Sigmoid colon (tissue), 7 donors: Measurements from ENCODE around the gene PLEKHO2. TPM values are rescaled to one million over a fixed set of nuclear protein-coding genes. Genes with fewer than 3 reads are reported as not detected.

ENCODE experiments used
- DNase-seq: peaks from one replicate; pipeline ENCODE4 v3.0.0-alpha.2; 2019
- H3K27ac ChIP-seq, 4 donors: fragments of 200-600 bp; sonication (generic); one replicate each; pipeline ENCODE4 v1.5.1; 2016 to 2019; ENCODE audit warnings: mild to moderate bottlenecking in 1 of 4
- H3K27me3 ChIP-seq, 3 donors: fragments of 200-600 bp; sonication (generic); one replicate each; pipeline ENCODE4 v1.5.1; 2019; ENCODE audit warnings: mild to moderate bottlenecking in 1 of 3
- H3K36me3 ChIP-seq, 4 donors: fragments of 200-600 bp; sonication (generic); one replicate each; pipeline ENCODE4 v1.5.1; 2016 to 2019
- H3K4me1 ChIP-seq, 4 donors: fragments of 200-600 bp; sonication (generic); one replicate each; pipeline ENCODE4 v1.5.1; 2017 to 2019
- H3K4me3 ChIP-seq, 4 donors: fragments of 200-600 bp; sonication (generic); one replicate each; pipeline ENCODE4 v1.5.1; 2017 to 2019; ENCODE audit warnings: mild to moderate bottlenecking in 2 of 4, moderate library complexity in 1 of 4
- H3K9me3 ChIP-seq, 4 donors: fragments of 200-600 bp in 3 of 4; sonication (generic) in 3 of 4; one replicate each; pipeline versions ENCODE4 v1.5.1 to v1.6.1; 2013 to 2019
- CTCF ChIP-seq, 4 experiments: fragments of 450-650 bp in 3 of 4; fragments of 200-600 bp in 1 of 4; IDR thresholded peaks; one replicate each; pipeline ENCODE4 v1.5.1; 2016 to 2019; ENCODE audit warnings: antibody characterized with exemption in 4 of 4, mild to moderate bottlenecking in 3 of 4, moderate library complexity in 2 of 4
- EP300 ChIP-seq, 4 donors: sonication (generic); formaldehyde crosslinking; IDR thresholded peaks; one replicate each; pipeline ENCODE4 v1.6.1; 2017; ENCODE audit warnings: antibody characterized with exemption in 4 of 4
- POLR2A ChIP-seq, 2 donors: fragments of 450-650 bp; IDR thresholded peaks; one replicate each; pipeline ENCODE4 v1.6.1; 2016; ENCODE audit warnings: antibody characterized with exemption in 2 of 2, mild to moderate bottlenecking in 2 of 2, moderate library complexity in 2 of 2
- POLR2AphosphoS5 ChIP-seq, 4 donors: sonication (generic); formaldehyde crosslinking; IDR thresholded peaks; one replicate each; pipeline ENCODE4 v1.6.1; 2017; ENCODE audit warnings: antibody characterized with exemption in 4 of 4
- WGBS, 2 donors: extraction: QIAGEN DNeasy Blood & Tissue Kit; methylation state at CpG; one replicate each; pipeline ENCODE4 v1.1.7; 2013; 5-methylcytosine and 5-hydroxymethylcytosine counted together
- intact Hi-C: fragments of 100-400 bp; cut with DNase I; formaldehyde crosslinking; loops from one replicate; pipeline ENCODE4 v1.15.1; 2023
- polyA plus RNA-seq, 3 donors: library from polyadenylated mRNA; stranded (reverse); fragments of 200-250 nt; gene quantifications; one replicate each; pipeline ENCODE4 v1.2.3, GENCODE V29; 2013
- total RNA-seq, 4 donors: library from RNA; depleted of rRNA; stranded (reverse); fragments of >200 nt; gene quantifications; one replicate each; pipeline ENCODE4 v1.1.0, GENCODE V29; 2016
- donor health status: healthy with polysubstance abuse.
- donor health status: Bipolar disorder and iron deficiency.
- donor health status: healthy.

Gene PLEKHO2
- total and polyA plus RNA-seq, 7 donors: 11.4 to 43.4 (median 20.1) TPM

DNA sequence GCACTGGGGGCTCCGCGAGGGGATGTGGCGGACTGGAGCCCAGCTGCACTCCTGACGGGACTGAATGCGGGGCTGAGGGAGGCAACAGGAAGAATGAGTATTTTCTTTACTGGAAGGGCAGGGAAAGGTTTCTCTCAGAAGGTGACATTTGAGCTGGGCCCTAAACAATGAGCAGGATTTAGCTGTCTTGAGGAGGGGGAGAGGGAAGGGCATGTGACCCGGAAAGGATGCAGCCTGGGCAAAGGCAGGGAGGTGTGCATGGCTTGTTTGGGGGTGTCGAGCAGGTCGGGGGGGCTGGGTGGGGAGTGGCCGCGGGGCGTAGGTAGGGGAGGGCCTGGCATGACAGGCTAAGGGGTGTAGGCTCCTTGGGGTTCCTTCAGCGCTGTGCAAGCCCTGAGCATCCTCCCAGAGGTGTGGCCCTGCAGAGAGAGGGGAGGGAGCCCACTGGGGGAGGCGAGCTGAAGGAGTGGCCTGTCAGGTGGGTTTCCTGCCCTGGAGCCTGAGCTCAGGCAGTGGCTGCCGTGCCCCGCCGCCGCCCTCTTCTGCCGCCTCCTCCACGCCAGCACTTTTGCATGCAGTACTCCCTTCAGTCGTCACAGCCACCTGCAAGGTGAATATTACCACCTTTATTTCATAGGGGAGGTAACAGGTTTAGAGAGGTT is 52.8 kb downstream of the PLEKHO2 start:
- peak; percentile 70 for DNase-seq
- Histone ChIP-seq H3K36me3 (no peaks in the 10 kb centered on the region), H3K27me3 (no peaks in the 10 kb centered on the region), H3K27ac (peak overlapping the region; percentile 77 to 85 (median 80)), H3K9me3 (no peaks in the 10 kb centered on the region), H3K4me1 (peaks cover 0 to 50% (median 39%) of the 10 kb centered on the region in 4 donors), H3K4me3 (peak overlapping the region in 3 of 4 donors; percentile 24 to 41 (median 40))
- intact Hi-C loops: loop anchor here (5.0 kb wide), 1 partner anchor 197 kb away; no protein-coding TSS in a partner anchor
- no peak for TF ChIP-seq POLR2AphosphoS5 (IDR thresholded peaks at IDR 0.05)
- TF ChIP-seq EP300 (IDR thresholded peaks at IDR 0.05): no peak
- TF ChIP-seq CTCF (IDR thresholded peaks at IDR 0.05): no peak
- no peak for TF ChIP-seq POLR2A (IDR thresholded peaks at IDR 0.05)
- 31 to 70% methylated on average over 20 of the region's 20 CpGs for WGBS, 2 donors

DNA sequence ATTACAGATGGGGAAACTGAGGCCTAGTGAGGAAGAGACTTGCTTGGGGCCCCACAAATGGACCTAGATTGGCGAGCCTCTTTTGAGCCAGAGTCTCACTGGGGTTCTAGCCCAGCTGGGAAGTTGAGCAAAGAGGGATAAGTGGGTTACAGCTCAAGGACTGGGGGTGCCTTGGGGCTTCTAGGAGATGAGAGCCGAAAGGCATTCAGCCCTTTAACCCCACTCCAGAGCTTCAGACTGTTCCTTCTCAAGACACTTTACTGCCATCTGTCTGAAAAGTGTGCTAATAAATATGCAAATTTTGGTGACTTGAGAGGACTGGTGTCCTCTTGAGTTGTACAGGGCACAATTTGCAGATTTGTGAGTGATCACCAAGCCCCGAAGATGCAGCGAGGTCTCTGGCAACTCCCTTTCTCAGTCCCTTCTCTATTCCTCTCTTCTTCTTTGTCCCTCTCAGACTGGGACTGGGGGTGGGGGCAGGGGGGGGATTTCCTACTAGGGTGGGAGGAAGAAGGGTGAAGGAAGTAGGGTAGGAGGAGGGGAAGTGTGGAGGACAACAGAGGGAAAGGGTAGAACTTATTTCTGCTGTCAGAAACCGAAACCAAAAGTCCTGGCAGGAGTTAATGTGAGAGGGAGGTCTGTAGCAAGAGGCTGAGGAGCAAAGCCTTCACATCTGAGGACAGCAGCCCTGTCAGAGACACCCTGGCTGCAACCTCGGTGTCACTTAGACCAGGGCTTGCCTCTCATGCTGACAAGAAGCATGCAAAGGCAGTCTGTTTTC is 53.8 kb downstream of the PLEKHO2 start:
- Histone ChIP-seq H3K9me3 (no peaks in the 10 kb centered on the region), H3K36me3 (no peaks in the 10 kb centered on the region), H3K27me3 (no peaks in the 10 kb centered on the region), H3K27ac (peak overlapping the region; percentile 77 to 85 (median 80)), H3K4me3 (peak overlapping the region; percentile 14 to 33 (median 26)), H3K4me1 (peaks cover 0 to 50% (median 39%) of the 10 kb centered on the region in 4 donors)
- WGBS, 2 donors: 22 to 49% methylated on average over 6 of the region's 6 CpGs
- no peak for TF ChIP-seq CTCF (IDR thresholded peaks at IDR 0.05)
- TF ChIP-seq POLR2AphosphoS5 (IDR thresholded peaks at IDR 0.05): peak in 1 of 4 donors; percentile 12
- no peak for DNase-seq
- intact Hi-C loops: no loop called here

- intact Hi-C loops: no loop called here
- Histone ChIP-seq H3K4me1 (peaks cover 0 to 50% (median 39%) of the 10 kb centered on the region in 4 donors), H3K4me3 (no peak overlapping the region), H3K27me3 (no peaks in the 10 kb centered on the region), H3K27ac (peak overlapping the region; percentile 77 to 85 (median 80)), H3K9me3 (peaks cover 0 to 7% (median 5%) of the 10 kb centered on the region in 4 donors), H3K36me3 (no peaks in the 10 kb centered on the region)
- TF ChIP-seq EP300 (IDR thresholded peaks at IDR 0.05) (no peak), CTCF (IDR thresholded peaks at IDR 0.05) (no peak), POLR2AphosphoS5 (IDR thresholded peaks at IDR 0.05) (no peak), POLR2A (IDR thresholded peaks at IDR 0.05) (no peak)
- no peak for DNase-seq
- WGBS, 2 donors: 79 to 87% methylated on average over 6 of the region's 6 CpGs
These were observed 54.8 kb downstream of the PLEKHO2 start for GRCh38 chr15:64896371-64897069.

DNA sequence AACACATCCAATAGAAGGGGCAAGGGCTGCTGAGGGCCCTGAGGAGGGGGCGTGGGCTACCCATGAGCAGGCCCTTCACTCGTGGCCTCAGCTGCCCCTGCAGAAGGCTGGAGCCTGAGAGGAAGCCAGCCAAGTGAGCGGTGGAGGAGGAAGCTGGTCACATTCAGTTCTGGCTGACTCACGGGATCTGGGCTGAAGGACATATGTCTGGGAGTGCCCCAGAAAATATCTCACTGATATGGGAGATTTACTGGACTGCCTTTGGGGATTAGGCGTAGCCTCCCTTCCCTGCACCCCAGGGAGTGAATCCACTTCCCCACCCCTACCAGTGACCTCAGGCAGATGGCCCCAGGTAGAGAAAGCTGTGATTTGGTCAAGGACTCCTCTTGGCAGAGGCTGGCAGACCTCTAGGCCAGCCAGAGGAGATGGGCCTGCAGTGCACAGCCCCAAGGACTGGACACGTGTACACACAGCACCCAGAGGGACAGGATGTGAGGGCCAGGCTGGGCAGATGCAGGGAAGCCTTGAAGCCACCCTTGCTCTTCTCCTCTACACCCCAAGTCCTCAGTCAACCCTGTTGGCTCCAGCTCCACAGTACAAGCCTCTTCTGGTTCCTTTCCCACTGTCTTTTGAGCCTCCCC is 55.8 kb downstream of the PLEKHO2 start:
- Histone ChIP-seq H3K4me1 (peaks cover 0 to 50% (median 39%) of the 10 kb centered on the region in 4 donors), H3K36me3 (no peaks in the 10 kb centered on the region), H3K27me3 (no peaks in the 10 kb centered on the region), H3K4me3 (no peak overlapping the region), H3K9me3 (peaks cover 0 to 7% (median 7%) of the 10 kb centered on the region in 4 donors), H3K27ac (peak overlapping the region; percentile 77 to 85 (median 80))
- DNase-seq: peak; percentile 78
- intact Hi-C loops: no loop called here
- TF ChIP-seq EP300 (IDR thresholded peaks at IDR 0.05) (no peak), POLR2AphosphoS5 (IDR thresholded peaks at IDR 0.05) (no peak), POLR2A (IDR thresholded peaks at IDR 0.05) (no peak), CTCF (IDR thresholded peaks at IDR 0.05) (no peak)
- 57 to 61% methylated on average over 6 of the region's 6 CpGs for WGBS, 2 donors
